Astrocyte of the spinal cord (primary cell): ENCODE measurements around the gene CCR3.

ENCODE experiments used
- DNase-seq: peaks from one replicate; pipeline ENCODE4 v3.0.0; 2011; ENCODE audit warnings: low read depth, low spot score
- H3K4me3 ChIP-seq: 2 replicates; pipeline ENCODE4 v1.5.1; 2011; ENCODE audit warnings: low read depth, mild to moderate bottlenecking, low read length, moderate library complexity
- CTCF ChIP-seq: IDR thresholded peaks from 2 replicates; pipeline ENCODE4 v1.5.1; 2012; ENCODE audit warnings: low read depth, mild to moderate bottlenecking, low read length, inconsistent platforms
- in situ Hi-C: cut with HindIII; loops from 2 replicates; pipeline ENCODE4 v1.10.0; 2017; ENCODE audit warnings: low sequenced_read_pairs

The CCR3 gene

DNA sequence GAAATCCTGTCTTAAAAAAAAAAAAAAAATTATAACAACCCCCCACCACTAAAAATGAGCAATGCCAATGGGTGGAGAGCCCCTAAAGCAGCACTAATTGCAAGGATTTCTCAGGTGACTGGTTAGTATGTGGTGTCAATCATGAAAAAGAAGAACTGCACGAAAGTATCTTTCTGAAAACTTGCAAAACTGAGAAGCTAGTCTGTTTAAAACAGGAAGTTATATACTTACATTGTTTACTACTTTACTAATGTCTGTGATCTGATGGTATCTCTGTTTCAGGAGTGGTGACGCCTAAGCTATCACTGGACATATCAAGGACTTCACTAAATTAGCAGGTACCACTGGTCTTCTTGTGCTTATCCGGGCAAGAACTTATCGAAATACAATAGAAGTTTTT, at the start of gene CCR3:
TSS of gene CCR3 (plus strand) at position 341 of the 400 bp plus-strand sequence. CDS start 22,699 bp downstream, outside the sequence.
- no peak for TF ChIP-seq CTCF
- H3K4me3 ChIP-seq, result no peak within 1 kb of the TSS
- DNase-seq, result no peak
- in situ Hi-C loops, result no loop called here

DNA sequence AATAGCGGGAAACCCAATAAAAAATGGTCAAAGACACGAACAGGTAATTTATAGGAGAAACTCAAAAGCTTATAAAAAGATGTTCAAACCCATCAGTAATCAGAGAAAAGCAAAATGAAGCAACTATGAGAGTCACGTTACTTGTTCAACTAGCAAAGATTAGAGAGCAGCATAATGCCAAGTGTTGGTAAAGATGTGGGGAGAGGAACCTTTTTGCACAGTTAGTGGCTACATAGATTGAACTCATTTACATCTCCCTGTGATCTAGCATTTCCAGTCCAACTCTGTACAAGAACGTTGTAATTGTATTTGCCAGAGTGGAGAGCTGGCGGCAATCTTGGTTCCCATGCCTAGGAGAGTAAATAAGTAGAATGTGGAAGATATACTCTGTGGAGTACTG, 49.3 kb upstream of the CCR3 start:
- no peak for DNase-seq
- in situ Hi-C loops, result no loop called here
- H3K4me3 ChIP-seq, result no peak overlapping the region
- TF ChIP-seq CTCF, result no peak

DNA sequence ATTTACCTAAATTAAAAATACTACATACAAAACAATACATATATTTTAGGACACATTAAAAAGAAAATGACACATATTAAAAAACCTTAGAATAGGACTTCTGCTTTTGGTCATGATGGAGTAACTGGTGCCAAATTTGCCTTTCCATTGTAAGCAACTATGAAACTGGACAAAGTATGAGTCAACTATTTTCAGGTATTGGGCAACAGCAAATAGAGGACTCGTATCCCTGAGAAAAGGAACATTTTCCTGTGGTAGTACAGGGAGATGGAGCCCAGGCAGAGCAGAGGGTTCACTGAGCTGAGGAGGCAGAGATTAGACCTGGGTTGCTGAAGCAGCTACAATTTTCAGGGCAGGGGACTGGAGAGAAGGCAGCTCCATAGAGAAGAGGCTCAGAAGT, 48.8 kb upstream of the CCR3 start:
- in situ Hi-C loops, result no loop called here
- DNase-seq, result no peak
- TF ChIP-seq CTCF, result no peak
- no peak overlapping the region for H3K4me3 ChIP-seq

- in situ Hi-C loops, result no loop called here
- no peak for DNase-seq
- no peak for TF ChIP-seq CTCF
- no peak overlapping the region for H3K4me3 ChIP-seq
These were observed 47.2 kb upstream of the CCR3 start for GRCh38 chr3:46194868-46195553.

GRCh38 chr3:46196261-46196957, 45.9 kb upstream of the CCR3 start:
- in situ Hi-C loops, result no loop called here
- no peak overlapping the region for H3K4me3 ChIP-seq
- DNase-seq, result no peak
- no peak for TF ChIP-seq CTCF

GRCh38 chr3:46200211-46200610, 42.0 kb upstream of the CCR3 start:
- H3K4me3 ChIP-seq, result no peak overlapping the region
- in situ Hi-C loops, result no loop called here
- TF ChIP-seq CTCF, result no peak
- DNase-seq, result no peak
